ENCODE measurements around the gene PLXNA3. TPM values are rescaled to one million over a fixed set of nuclear protein-coding genes. Genes with fewer than 3 reads are reported as not detected.

PLXNA3 gene
- polyA plus RNA-seq, 1 of the 3 experiments (the other 2 are of a cell fraction): 33.2 TPM

GRCh38 chrX:154436374-154436982, 21.6 kb upstream of the PLXNA3 start:
- Histone ChIP-seq H3K36me3 (replicated peaks in 1 of 2; ENCODE audit: control insufficient read depth in 1 of 2, insufficient read depth in 2 of 2, low read length in 1 of 2) (peaks cover 0 to 20% of the 10 kb centered on the region in 2 experiments), H3K9me3 (no peaks in the 10 kb centered on the region), H3K9me2 (no peaks in the 10 kb centered on the region), H3K27ac (ENCODE audit: low read depth in 2 of 2, low read length in 1 of 2) (peak overlapping the region in 1 of 2 experiments; percentile 79; a peak in 1 of 4 replicates), H3K9ac (peak overlapping the region; percentile 65), H4K20me1 (ENCODE audit: insufficient read depth) (peaks cover 27% of the 10 kb centered on the region; the same call in 1 of the 2 replicates), H2AFZ (ENCODE audit: low read depth) (no peak overlapping the region), H3K4me1 (ENCODE audit: control insufficient read depth in 1 of 2, insufficient read depth in 2 of 2, low read depth in 1 of 2, low read length in 1 of 2) (peaks cover 0 to 16% of the 10 kb centered on the region in 2 experiments; a peak in 1 of 4 replicates), H3K4me3 (ENCODE audit: low read depth in 2 of 2, low read length in 1 of 2) (peak overlapping the region in 1 of 2 experiments; percentile 64; a peak in 3 of 4 replicates), H3K79me2 (ENCODE audit: insufficient read depth) (peaks cover 36% of the 10 kb centered on the region), H3K4me2 (no peak overlapping the region; the same call in 1 of the 2 replicates), H3F3A (replicated peaks; ENCODE audit: insufficient read depth) (no peaks in the 10 kb centered on the region), H3K27me3 (ENCODE audit: insufficient read depth) (no peaks in the 10 kb centered on the region; the same call in 1 of the 2 replicates)
- WGBS (ENCODE audit: low lambda C conversion rate): 32% methylated on average over 21 of the region's 78 CpGs
- DNase-seq: peak; percentile 91
- POLR2A ChIA-PET: interaction anchor here (1.0 kb wide), 1 partner anchor 24 kb away, joined by 3 read pairs; no protein-coding TSS in a partner anchor
- no peak for TF ChIP-seq REST (IDR thresholded peaks at IDR 0.05; ENCODE audit: low read depth, low read length)
- no peak for TF ChIP-seq CTCF (IDR thresholded peaks at IDR 0.05)
- no peak for TF ChIP-seq FOXM1 (IDR thresholded peaks at IDR 0.05; ENCODE audit: low read depth)
- TF ChIP-seq MXI1 (IDR thresholded peaks at IDR 0.05; ENCODE audit: low read depth, low read length): no peak
- CTCF ChIA-PET: interaction anchor here (2.1 kb wide), 1 partner anchor 37 kb away, joined by 6 read pairs; the partner anchor contains the start of gene RPL10

- Histone ChIP-seq H3K27ac (ENCODE audit: low read depth in 2 of 2, low read length in 1 of 2) (peak within 1 kb of the TSS in 1 of 2 experiments; percentile 79; a peak in 2 of 4 replicates), H2AFZ (ENCODE audit: low read depth) (no peak within 1 kb of the TSS), H3K9me3 (no peaks in the 10 kb centered on the region), H3K27me3 (ENCODE audit: insufficient read depth) (no peaks in the 10 kb centered on the region; the same call in 1 of the 2 replicates), H4K20me1 (ENCODE audit: insufficient read depth) (peaks cover 27% of the 10 kb centered on the region; the same call in 1 of the 2 replicates), H3K9me2 (no peaks in the 10 kb centered on the region), H3K36me3 (replicated peaks in 1 of 2; ENCODE audit: control insufficient read depth in 1 of 2, insufficient read depth in 2 of 2, low read length in 1 of 2) (peaks cover 0 to 24% of the 10 kb centered on the region in 2 experiments), H3K4me1 (ENCODE audit: control insufficient read depth in 1 of 2, insufficient read depth in 2 of 2, low read depth in 1 of 2, low read length in 1 of 2) (peaks cover 0 to 16% of the 10 kb centered on the region in 2 experiments; a peak in 1 of 4 replicates), H3K4me2 (peak within 1 kb of the TSS; percentile 62), H3K9ac (peak within 1 kb of the TSS; percentile 65), H3K79me2 (ENCODE audit: insufficient read depth) (peaks cover 36% of the 10 kb centered on the region), H3K4me3 (ENCODE audit: low read depth in 2 of 2, low read length in 1 of 2) (peak within 1 kb of the TSS; percentile 64 to 69), H3F3A (replicated peaks; ENCODE audit: insufficient read depth) (no peaks in the 10 kb centered on the region)
- 49% methylated on average over 59 of the region's 93 CpGs for WGBS (ENCODE audit: low lambda C conversion rate)
- ChIA-PET CTCF (interaction anchor here (2.1 kb wide), 1 partner anchor 38 kb away, joined by 6 read pairs; the partner anchor contains the start of gene RPL10), POLR2A (interaction anchor here (1.3 kb wide), 1 partner anchor 17 kb away, joined by 3 read pairs; no protein-coding TSS in a partner anchor)
- peak; percentile 81 for DNase-seq
- TF ChIP-seq MEF2A (IDR thresholded peaks at IDR 0.05; ENCODE audit: borderline replicate concordance, low read depth) (no peak), PBX3 (IDR thresholded peaks at IDR 0.05) (0 out of 2 replicates have a peak, but pooled peaks have one; percentile 5), YY1 (IDR thresholded peaks at IDR 0.05; ENCODE audit: low read depth) (peak; percentile 82), TAF1 (IDR thresholded peaks at IDR 0.05; ENCODE audit: borderline replicate concordance, low read depth, low read length) (peak; percentile 73)
Measured at GRCh38 chrX:154436983-154437752, 20.9 kb upstream of the PLXNA3 start, which contains the start of gene GDI1. GDI1 (plus strand) TSS chrX:154437154; CDS start chrX:154437255, 101 bp downstream.

All from SK-N-SH (cell line).